Measurements from ENCODE around the gene TMEM69. TPM values are rescaled to one million over a fixed set of nuclear protein-coding genes. Genes with fewer than 3 reads are reported as not detected.

The TMEM69 gene
- total and polyA plus RNA-seq, 2 of the 13 experiments (the other 11 are each of a cell fraction or from before 2014, with no cell fraction given), result 25.4 to 135 TPM

GRCh38 chr1:45687014-45687753 is 797 bp upstream of the TMEM69 start (continued):
- TF ChIP-seq THAP8 (CRISPR knock-in tag; IDR thresholded peaks at IDR 0.05; ENCODE audit: borderline replicate concordance) (no peak), YEATS2 (CRISPR knock-in tag; IDR thresholded peaks at IDR 0.05; ENCODE audit: borderline replicate concordance) (peak; percentile 53), NFRKB (IDR thresholded peaks at IDR 0.05) (no peak), RARG (CRISPR knock-in tag; IDR thresholded peaks at IDR 0.05; ENCODE audit: low read depth) (no peak), FLYWCH1 (CRISPR knock-in tag; IDR thresholded peaks at IDR 0.05) (no peak), TEAD3 (CRISPR knock-in tag; optimal IDR thresholded peaks at IDR 0.05; ENCODE audit: borderline replicate concordance) (no peak), U2AF1 (optimal IDR thresholded peaks at IDR 0.05; ENCODE audit: low read depth, low read length) (peak; percentile 59), REPIN1 (CRISPR knock-in tag; IDR thresholded peaks at IDR 0.05; ENCODE audit: borderline replicate concordance, low read depth) (no peak; the same call in 1 of the 2 replicates), AGO2 (optimal IDR thresholded peaks at IDR 0.05; ENCODE audit: low read depth, low read length) (no peak), ZNF800 (CRISPR knock-in tag; IDR thresholded peaks at IDR 0.05) (no peak), POLR2A (IDR thresholded peaks at IDR 0.05; ENCODE audit: insufficient read depth in 1 of 2, low read depth in 2 of 2, low read length in 2 of 2) (peak; percentile 93 to 99), FOXK2 (IDR thresholded peaks at IDR 0.05) (no peak), MATR3 (CRISPR knock-in tag; IDR thresholded peaks at IDR 0.05) (no peak), MED8 (CRISPR knock-in tag; IDR thresholded peaks at IDR 0.05; ENCODE audit: insufficient replicate concordance) (peak; percentile 7), ATF7 (IDR thresholded peaks at IDR 0.05) (no peak), ATF7 (CRISPR knock-in tag; IDR thresholded peaks at IDR 0.05) (no peak), ZSCAN25 (CRISPR knock-in tag; IDR thresholded peaks at IDR 0.05) (no peak), PTBP1 (IDR thresholded peaks at IDR 0.05; ENCODE audit: low read depth, low read length, poor library complexity, severe bottlenecking) (no peak), THAP11 (CRISPR knock-in tag; IDR thresholded peaks at IDR 0.05) (peak; percentile 97), RFX3 (CRISPR knock-in tag; IDR thresholded peaks at IDR 0.05) (no peak), RBAK (CRISPR knock-in tag; IDR thresholded peaks at IDR 0.05) (no peak)
- TF ChIP-seq, protein P1, sequence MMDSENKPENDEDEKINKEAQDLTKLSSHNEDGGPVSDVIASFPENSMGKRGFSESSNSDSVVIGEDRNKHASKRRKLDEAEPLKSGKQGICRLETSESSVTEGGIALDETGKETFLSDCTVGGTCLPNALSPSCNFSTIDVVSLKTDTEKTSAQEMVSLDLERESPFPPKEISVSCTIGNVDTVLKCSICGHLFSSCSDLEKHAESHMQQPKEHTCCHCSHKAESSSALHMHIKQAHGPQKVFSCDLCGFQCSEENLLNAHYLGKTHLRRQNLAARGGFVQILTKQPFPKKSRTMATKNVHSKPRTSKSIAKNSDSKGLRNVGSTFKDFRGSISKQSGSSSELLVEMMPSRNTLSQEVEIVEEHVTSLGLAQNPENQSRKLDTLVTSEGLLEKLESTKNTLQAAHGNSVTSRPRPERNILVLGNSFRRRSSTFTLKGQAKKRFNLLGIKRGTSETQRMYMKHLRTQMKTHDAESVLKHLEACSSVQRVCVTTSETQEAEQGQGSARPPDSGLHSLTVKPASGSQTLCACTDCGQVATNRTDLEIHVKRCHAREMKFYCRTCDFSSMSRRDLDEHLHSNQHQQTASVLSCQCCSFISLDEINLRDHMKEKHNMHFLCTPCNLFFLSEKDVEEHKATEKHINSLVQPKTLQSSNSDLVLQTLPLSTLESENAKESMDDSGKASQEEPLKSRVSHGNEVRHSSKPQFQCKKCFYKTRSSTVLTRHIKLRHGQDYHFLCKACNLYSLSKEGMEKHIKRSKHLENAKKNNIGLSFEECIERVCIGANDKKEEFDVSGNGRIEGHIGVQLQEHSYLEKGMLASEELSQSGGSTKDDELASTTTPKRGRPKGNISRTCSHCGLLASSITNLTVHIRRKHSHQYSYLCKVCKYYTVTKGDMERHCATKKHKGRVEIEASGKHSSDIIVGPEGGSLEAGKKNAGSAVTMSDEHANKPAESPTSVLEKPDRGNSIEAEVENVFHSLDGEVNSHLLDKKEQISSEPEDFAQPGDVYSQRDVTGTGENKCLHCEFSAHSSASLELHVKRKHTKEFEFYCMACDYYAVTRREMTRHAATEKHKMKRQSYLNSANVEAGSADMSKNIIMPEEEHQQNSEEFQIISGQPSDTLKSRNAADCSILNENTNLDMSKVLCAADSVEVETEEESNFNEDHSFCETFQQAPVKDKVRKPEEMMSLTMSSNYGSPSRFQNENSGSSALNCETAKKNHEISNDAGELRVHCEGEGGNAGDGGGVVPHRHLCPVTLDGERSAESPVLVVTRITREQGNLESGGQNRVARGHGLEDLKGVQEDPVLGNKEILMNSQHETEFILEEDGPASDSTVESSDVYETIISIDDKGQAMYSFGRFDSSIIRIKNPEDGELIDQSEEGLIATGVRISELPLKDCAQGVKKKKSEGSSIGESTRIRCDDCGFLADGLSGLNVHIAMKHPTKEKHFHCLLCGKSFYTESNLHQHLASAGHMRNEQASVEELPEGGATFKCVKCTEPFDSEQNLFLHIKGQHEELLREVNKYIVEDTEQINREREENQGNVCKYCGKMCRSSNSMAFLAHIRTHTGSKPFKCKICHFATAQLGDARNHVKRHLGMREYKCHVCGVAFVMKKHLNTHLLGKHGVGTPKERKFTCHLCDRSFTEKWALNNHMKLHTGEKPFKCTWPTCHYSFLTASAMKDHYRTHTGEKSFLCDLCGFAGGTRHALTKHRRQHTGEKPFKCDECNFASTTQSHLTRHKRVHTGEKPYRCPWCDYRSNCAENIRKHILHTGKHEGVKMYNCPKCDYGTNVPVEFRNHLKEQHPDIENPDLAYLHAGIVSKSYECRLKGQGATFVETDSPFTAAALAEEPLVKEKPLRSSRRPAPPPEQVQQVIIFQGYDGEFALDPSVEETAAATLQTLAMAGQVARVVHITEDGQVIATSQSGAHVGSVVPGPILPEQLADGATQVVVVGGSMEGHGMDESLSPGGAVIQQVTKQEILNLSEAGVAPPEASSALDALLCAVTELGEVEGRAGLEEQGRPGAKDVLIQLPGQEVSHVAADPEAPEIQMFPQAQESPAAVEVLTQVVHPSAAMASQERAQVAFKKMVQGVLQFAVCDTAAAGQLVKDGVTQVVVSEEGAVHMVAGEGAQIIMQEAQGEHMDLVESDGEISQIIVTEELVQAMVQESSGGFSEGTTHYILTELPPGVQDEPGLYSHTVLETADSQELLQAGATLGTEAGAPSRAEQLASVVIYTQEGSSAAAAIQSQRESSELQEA (CRISPR knock-in tag; IDR thresholded peaks at IDR 0.05; ENCODE audit: not compliant biosample characterization), result no peak

All from HepG2 (cell line).